Measurements from ENCODE around the gene KSR1. TPM values are rescaled to one million over a fixed set of nuclear protein-coding genes. Genes with fewer than 3 reads are reported as not detected.

The KSR1 gene
- total and polyA plus RNA-seq, 2 of the 8 experiments (the other 6 are each of a cell fraction or from before 2014, with no cell fraction given): 14.1 to 34.7 TPM

- H3K9ac ChIP-seq (replicated peaks in 1 of 4; ENCODE audit: extremely low read depth in 1 of 4, low read depth in 3 of 4, low read length in 3 of 4): peak overlapping the region in 2 of 4 experiments; percentile 49 to 67; a peak in 2 of 7 replicates
- H4K20me1 ChIP-seq (replicated peaks in 1 of 2; ENCODE audit: control insufficient read depth in 1 of 2, insufficient read depth in 2 of 2, low read length in 2 of 2): peaks cover 10 to 27% of the 10 kb centered on the region in 2 experiments
- WGBS, 2 experiments (ENCODE audit: extremely low coverage in 1 of 2, insufficient coverage in 1 of 2, insufficient read length in 1 of 2, insufficient replicate concordance in 2 of 2, low coverage in 1 of 2, low lambda C conversion rate in 2 of 2, missing lambda C conversion rate in 1 of 2): 4% methylated on average over 19 of the region's 57 CpGs; no CpG with 5 or more reads in 1 of the 2 experiments
- no peak overlapping the region for H2AK5ac ChIP-seq (ENCODE audit: low read depth, low read length)
- H3K27ac ChIP-seq (ENCODE audit: low read depth, low read length): no peak overlapping the region
- no peak overlapping the region; the same call in 1 of the 2 replicates for H2BK12ac ChIP-seq (ENCODE audit: low read depth, low read length)
- DNase-seq (ENCODE audit: low read depth in 1 of 2, low spot score in 2 of 2): no peak
- no peak overlapping the region for H3K23ac ChIP-seq (ENCODE audit: insufficient read length)
- no peak overlapping the region for H3K18ac ChIP-seq (ENCODE audit: extremely low read depth, low read length)
- no peaks in the 10 kb centered on the region for H3K36me3 ChIP-seq (ENCODE audit: control insufficient read depth in 2 of 4, insufficient read depth in 4 of 4, low read length in 3 of 4)
- no peak overlapping the region for H4K91ac ChIP-seq (replicated peaks; ENCODE audit: insufficient read length, low read length)
- no peaks in the 10 kb centered on the region for H3K9me3 ChIP-seq (ENCODE audit: insufficient read depth in 2 of 2, low read depth in 1 of 2, low read length in 1 of 2)
- no peak overlapping the region for H4K5ac ChIP-seq (ENCODE audit: insufficient read length, low read depth, low read length)
- H2BK20ac ChIP-seq (ENCODE audit: low read length): no peak overlapping the region
- peaks cover 2 to 30% (median 11%) of the 10 kb centered on the region in 4 experiments for H3K4me1 ChIP-seq (replicated peaks in 1 of 4; ENCODE audit: control insufficient read depth in 3 of 4, insufficient read depth in 4 of 4, low read length in 3 of 4)
- FAIRE-seq: no peak
- no peak overlapping the region for H2BK5ac ChIP-seq (ENCODE audit: low read depth, low read length)
- no peak overlapping the region for H2AFZ ChIP-seq (ENCODE audit: low read length)
- H4K8ac ChIP-seq (ENCODE audit: extremely low read depth, insufficient read depth, low read length): no peak overlapping the region; the same call in 1 of the 2 replicates
- POLR2A ChIA-PET (ENCODE audit: partially characterized antibody): interaction anchor here (1.0 to 1.7 kb wide), 7 partner anchors 10 to 85 kb away, joined by 3 to 8 read pairs (median 3); no protein-coding TSS in a partner anchor
- peaks cover 0 to 9% (median 5%) of the 10 kb centered on the region in 4 experiments; a peak in 4 of 7 replicates for H3K27me3 ChIP-seq (replicated peaks in 1 of 4; ENCODE audit: control insufficient read depth in 3 of 4, extremely low read depth in 1 of 4, insufficient read depth in 3 of 4, low read length in 3 of 4)
- no peak overlapping the region for H2BK15ac ChIP-seq (ENCODE audit: low read length)
- H3K56ac ChIP-seq (replicated peaks; ENCODE audit: insufficient read length, low read depth, low read length): no peak overlapping the region
- H3K4me2 ChIP-seq (ENCODE audit: insufficient read depth in 1 of 2, low read depth in 2 of 2, low read length in 2 of 2): peak overlapping the region; percentile 76 to 95
- H3K79me1 ChIP-seq (ENCODE audit: low read depth, low read length): peaks cover 16% of the 10 kb centered on the region
- CTCF ChIA-PET (ENCODE audit: partially characterized antibody): interaction anchor here (0.9 to 17.4 kb wide), 21 partner anchors 10 to 164 kb away, joined by 3 to 209 read pairs (median 5); no protein-coding TSS in a partner anchor
- no peak overlapping the region for H3K4ac ChIP-seq (replicated peaks; ENCODE audit: insufficient read length, low read depth, low read length)
- H3K14ac ChIP-seq (ENCODE audit: insufficient read length): no peak overlapping the region
- peaks cover 13% of the 10 kb centered on the region; the same call in 1 of the 2 replicates for H3K23me2 ChIP-seq (ENCODE audit: low read depth, low read length)
- H3K79me2 ChIP-seq (ENCODE audit: control insufficient read depth in 1 of 2, insufficient read depth in 2 of 2, low read length in 2 of 2): peaks cover 3 to 49% of the 10 kb centered on the region in 2 experiments; a peak in 2 of 4 replicates
- no peak overlapping the region for H2BK120ac ChIP-seq (replicated peaks; ENCODE audit: low read depth, low read length)
- H3K4me3 ChIP-seq (ENCODE audit: extremely low read depth in 1 of 4, insufficient read depth in 2 of 4, low read depth in 3 of 4, low read length in 4 of 4): peak overlapping the region; percentile 50 to 82 (median 64)
- TF ChIP-seq KDM4A (IDR thresholded peaks at IDR 0.05; ENCODE audit: low read depth, low read length, severe bottlenecking) (peak; percentile 77), EZH2 (IDR thresholded peaks at IDR 0.05; ENCODE audit: low read depth, low read length, severe bottlenecking) (peak; percentile 22), EP300 (IDR thresholded peaks at IDR 0.05; ENCODE audit: borderline replicate concordance in 1 of 2, low read depth in 2 of 2, low read length in 2 of 2) (no peak), RBBP5 (IDR thresholded peaks at IDR 0.05; ENCODE audit: borderline replicate concordance, low read depth, low read length) (0 out of 2 replicates have a peak, but pooled peaks have one; percentile 50)
Observed at GRCh38 chr17:27456681-27457359, 572 bp downstream of the KSR1 start.

All from H1 (cell line).